H9 (cell line): ENCODE results near the gene NUP98. TPM values are rescaled to one million over a fixed set of nuclear protein-coding genes. Genes with fewer than 3 reads are reported as not detected.

Experiments used
- DNase-seq: peaks from one replicate; pipeline ENCODE4 v3.0.0-alpha.2; 2017
- H2AFZ ChIP-seq: one replicate; pipeline ENCODE4 v1.6.1; 2013; ENCODE audit warnings: mild to moderate bottlenecking, low read length, control low read depth, moderate library complexity
- H2AK5ac ChIP-seq: 2 replicates; pipeline ENCODE4 v1.6.1; 2013; ENCODE audit warnings: low read length, control low read depth, mixed read lengths; ENCODE audit not compliant: insufficient read length
- H2BK120ac ChIP-seq: one replicate; pipeline ENCODE4 v1.6.1; 2013; ENCODE audit warnings: low read depth, mild to moderate bottlenecking, low read length, control low read depth, inconsistent platforms; ENCODE audit not compliant: poor library complexity, severe bottlenecking
- H2BK12ac ChIP-seq: 2 replicates; pipeline ENCODE4 v1.6.1; 2013; ENCODE audit warnings: low read length, control low read depth, mixed read lengths, low read depth; ENCODE audit not compliant: insufficient read length
- H2BK15ac ChIP-seq: 2 replicates; pipeline ENCODE4 v1.6.1; 2013; ENCODE audit warnings: low read depth, low read length, control low read depth
- H2BK20ac ChIP-seq: one replicate; pipeline ENCODE4 v1.6.1; 2013; ENCODE audit warnings: low read depth, mild to moderate bottlenecking, low read length, control low read depth, inconsistent platforms; ENCODE audit not compliant: poor library complexity, severe bottlenecking
- H2BK5ac ChIP-seq: 2 replicates; pipeline ENCODE4 v1.6.1; 2013; ENCODE audit warnings: low read length, control low read depth, mixed read lengths; ENCODE audit not compliant: insufficient read length
- H3K14ac ChIP-seq: 2 replicates; pipeline ENCODE4 v1.6.1; 2013; ENCODE audit warnings: low read length, control low read depth; ENCODE audit not compliant: insufficient read depth
- H3K18ac ChIP-seq: 2 replicates; pipeline ENCODE4 v1.6.1; 2013; ENCODE audit warnings: low read depth, mild to moderate bottlenecking, mixed read lengths, low read length, control low read depth; ENCODE audit not compliant: insufficient read length
- H3K23ac ChIP-seq: 2 replicates; pipeline ENCODE4 v1.6.1; 2013; ENCODE audit warnings: low read length, control low read depth, mixed read lengths, low read depth; ENCODE audit not compliant: insufficient read length
- H3K23me2 ChIP-seq: 2 replicates; pipeline ENCODE4 v1.6.1; 2013; ENCODE audit warnings: low read depth, mild to moderate bottlenecking, mixed read lengths, low read length, control low read depth; ENCODE audit not compliant: insufficient read length, poor library complexity, severe bottlenecking
- H3K27ac ChIP-seq: 2 replicates; pipeline ENCODE4 v1.5.1; 2013; ENCODE audit warnings: low read length, control low read depth, mixed read lengths, low read depth; ENCODE audit not compliant: insufficient read length
- H3K27me3 ChIP-seq: 2 replicates; pipeline ENCODE4 v1.6.1; 2013; ENCODE audit warnings: low read length, control low read depth, inconsistent platforms; ENCODE audit not compliant: insufficient read depth
- H3K4ac ChIP-seq: 2 replicates; pipeline ENCODE4 v1.6.1; 2013; ENCODE audit warnings: low read depth, mild to moderate bottlenecking, control low read depth, inconsistent platforms, low read length, moderate library complexity
- H3K4me1 ChIP-seq: 2 replicates; pipeline ENCODE4 v1.6.1; 2013; ENCODE audit warnings: low read length, control low read depth, inconsistent platforms; ENCODE audit not compliant: insufficient read depth
- H3K4me2 ChIP-seq: 2 replicates; pipeline ENCODE4 v1.6.1; 2013; ENCODE audit warnings: low read length, control low read depth, mixed read lengths; ENCODE audit not compliant: insufficient read length, insufficient read depth
- H3K56ac ChIP-seq: 2 replicates; pipeline ENCODE4 v1.6.1; 2013; ENCODE audit warnings: low read depth, mild to moderate bottlenecking, mixed read lengths, low read length, control low read depth; ENCODE audit not compliant: insufficient read length
- H3K79me1 ChIP-seq: 2 replicates; pipeline ENCODE4 v1.6.1; 2013; ENCODE audit warnings: low read depth, mild to moderate bottlenecking, moderate library complexity, low read length, control low read depth, inconsistent platforms; ENCODE audit not compliant: insufficient read depth, poor library complexity, severe bottlenecking
- H3K79me2 ChIP-seq: 2 replicates; pipeline ENCODE4 v1.6.1; 2013; ENCODE audit warnings: low read length, control low read depth, inconsistent platforms; ENCODE audit not compliant: insufficient read depth
- H3K9ac ChIP-seq: 2 replicates; pipeline ENCODE4 v1.6.1; 2013; ENCODE audit warnings: low read length, control low read depth, mixed read lengths; ENCODE audit not compliant: insufficient read length; ENCODE audit errors: extremely low read depth
- H3K9me3 ChIP-seq: one replicate; pipeline ENCODE4 v1.6.1; 2013; ENCODE audit warnings: low read depth, low read length, inconsistent platforms; ENCODE audit not compliant: control insufficient read depth
- H3T11ph ChIP-seq: one replicate; pipeline ENCODE4 v1.6.1; 2013; ENCODE audit warnings: mild to moderate bottlenecking, low read length, control low read depth, inconsistent platforms
- H4K20me1 ChIP-seq: one replicate; pipeline ENCODE4 v1.6.1; 2013; ENCODE audit not compliant: control insufficient read depth, insufficient read length, insufficient read depth
- H4K5ac ChIP-seq: 2 replicates; pipeline ENCODE4 v1.6.1; 2013; ENCODE audit warnings: low read depth, mild to moderate bottlenecking, mixed read lengths, low read length, control low read depth; ENCODE audit not compliant: insufficient read length
- H4K8ac ChIP-seq: replicated peaks from 2 replicates; pipeline ENCODE4 v1.6.1; 2013; ENCODE audit warnings: low read length, control low read depth, mixed read lengths, low read depth; ENCODE audit not compliant: insufficient read length
- H4K91ac ChIP-seq: 2 replicates; pipeline ENCODE4 v1.6.1; 2013; ENCODE audit warnings: low read depth, mild to moderate bottlenecking, moderate library complexity, mixed read lengths, low read length, control low read depth; ENCODE audit not compliant: insufficient read length
- H3K27ac Mint-ChIP-seq, 3 experiments: 2 replicates in 2 of 3; 3 replicates in 1 of 3; pipeline ENCODE4 v1.8.0; 2020 to 2021; ENCODE audit warnings: mixed read lengths in 3 of 3, mild to moderate bottlenecking in 1 of 3, moderate library complexity in 1 of 3
- H3K27me3 Mint-ChIP-seq: 2 replicates; pipeline ENCODE4 v1.8.0; 2021; ENCODE audit warnings: low read depth, mild to moderate bottlenecking, moderate library complexity, mixed read lengths
- H3K36me3 Mint-ChIP-seq, 3 experiments: 2 replicates in 2 of 3; 3 replicates in 1 of 3; pipeline ENCODE4 v1.8.0; 2020 to 2021; ENCODE audit warnings: low read depth in 3 of 3, mixed read lengths in 3 of 3; ENCODE audit not compliant: insufficient read depth in 1 of 3
- H3K4me1 Mint-ChIP-seq, 2 experiments: 2 replicates each; pipeline ENCODE4 v1.8.0; 2020; ENCODE audit warnings: mixed read lengths in 2 of 2
- H3K4me3 Mint-ChIP-seq, 2 experiments: 2 replicates in 1 of 2; 3 replicates in 1 of 2; pipeline ENCODE4 v1.8.0; 2020 to 2021; ENCODE audit warnings: mild to moderate bottlenecking in 2 of 2, mixed read lengths in 2 of 2, moderate library complexity in 1 of 2
- H3K9me3 Mint-ChIP-seq, 2 experiments: 2 replicates in 1 of 2; 3 replicates in 1 of 2; pipeline ENCODE4 v1.8.0; 2020; ENCODE audit warnings: mild to moderate bottlenecking in 2 of 2, mixed read lengths in 2 of 2, moderate library complexity in 1 of 2
- WGBS: extraction: QIAGEN DNeasy Blood & Tissue Kit; methylation state at CpG from one replicate; pipeline ENCODE4 v1.1.7; 2013; ENCODE audit warnings: missing lambda C conversion rate, low lambda C conversion rate, mixed read lengths; ENCODE audit not compliant: insufficient read length; ENCODE audit errors: extremely low coverage; 5-methylcytosine and 5-hydroxymethylcytosine counted together
- total RNA-seq: library from RNA; stranded (reverse); gene quantifications from 2 replicates; pipeline ENCODE4 v1.2.1, GENCODE V29; 2021
- TF ChIP-seq, protein P1 (sequence below): fragments of 200-600 bp; sonication (generic); conservative IDR thresholded peaks from 3 replicates; pipeline ENCODE4 v1.8.0; 2021; ENCODE audit warnings: antibody characterized with exemption, mild to moderate bottlenecking

Gene NUP98
- total RNA-seq, 1 experiment from 2014 or later, result 105 TPM

- H3K79me1 ChIP-seq, result no peaks in the 10 kb centered on the region
- WGBS, result no CpG with 5 or more reads among the region's 6 CpGs
- no peak overlapping the region for H3K14ac ChIP-seq
- Mint-ChIP-seq H3K9me3 (no peaks in the 10 kb centered on the region), H3K36me3 (peaks cover 26 to 72% (median 53%) of the 10 kb centered on the region in 3 experiments), H3K27ac (peak overlapping the region in 2 of 3 experiments; percentile 16 to 80; a peak in 2 of 7 replicates), H3K4me1 (peaks cover 29 to 36% of the 10 kb centered on the region in 2 experiments), H3K4me3 (no peak overlapping the region), H3K27me3 (no peaks in the 10 kb centered on the region)
- H3K27me3 ChIP-seq, result no peaks in the 10 kb centered on the region
- no peak overlapping the region for H3K4ac ChIP-seq
- H4K91ac ChIP-seq, result no peak overlapping the region
- no peak overlapping the region for H2AK5ac ChIP-seq
- no peak overlapping the region for H3K56ac ChIP-seq
- H3K18ac ChIP-seq, result no peak overlapping the region
- H4K20me1 ChIP-seq, result no peaks in the 10 kb centered on the region
- H4K8ac ChIP-seq, result no peak overlapping the region
- no peaks in the 10 kb centered on the region for H3K9me3 ChIP-seq
- H4K5ac ChIP-seq, result no peak overlapping the region
- peaks cover 4% of the 10 kb centered on the region; the same call in 1 of the 2 replicates for H3K4me1 ChIP-seq
- H3K79me2 ChIP-seq, result no peaks in the 10 kb centered on the region
- no peak overlapping the region for H3K23ac ChIP-seq
- no peak overlapping the region for H2BK120ac ChIP-seq
- H3K27ac ChIP-seq, result peak overlapping the region; percentile 67
- no peak overlapping the region for H2BK20ac ChIP-seq
- H2BK15ac ChIP-seq, result no peak overlapping the region
- H2BK12ac ChIP-seq, result no peak overlapping the region
- H3K23me2 ChIP-seq, result no peaks in the 10 kb centered on the region
- TF ChIP-seq, protein P1, sequence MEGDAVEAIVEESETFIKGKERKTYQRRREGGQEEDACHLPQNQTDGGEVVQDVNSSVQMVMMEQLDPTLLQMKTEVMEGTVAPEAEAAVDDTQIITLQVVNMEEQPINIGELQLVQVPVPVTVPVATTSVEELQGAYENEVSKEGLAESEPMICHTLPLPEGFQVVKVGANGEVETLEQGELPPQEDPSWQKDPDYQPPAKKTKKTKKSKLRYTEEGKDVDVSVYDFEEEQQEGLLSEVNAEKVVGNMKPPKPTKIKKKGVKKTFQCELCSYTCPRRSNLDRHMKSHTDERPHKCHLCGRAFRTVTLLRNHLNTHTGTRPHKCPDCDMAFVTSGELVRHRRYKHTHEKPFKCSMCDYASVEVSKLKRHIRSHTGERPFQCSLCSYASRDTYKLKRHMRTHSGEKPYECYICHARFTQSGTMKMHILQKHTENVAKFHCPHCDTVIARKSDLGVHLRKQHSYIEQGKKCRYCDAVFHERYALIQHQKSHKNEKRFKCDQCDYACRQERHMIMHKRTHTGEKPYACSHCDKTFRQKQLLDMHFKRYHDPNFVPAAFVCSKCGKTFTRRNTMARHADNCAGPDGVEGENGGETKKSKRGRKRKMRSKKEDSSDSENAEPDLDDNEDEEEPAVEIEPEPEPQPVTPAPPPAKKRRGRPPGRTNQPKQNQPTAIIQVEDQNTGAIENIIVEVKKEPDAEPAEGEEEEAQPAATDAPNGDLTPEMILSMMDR, result no peak
- no peak overlapping the region for H3K4me2 ChIP-seq
- H2BK5ac ChIP-seq, result no peak overlapping the region
- H2AFZ ChIP-seq, result no peak overlapping the region
- H3T11ph ChIP-seq, result no peak overlapping the region
- DNase-seq, result no peak
- H3K9ac ChIP-seq, result peak overlapping the region; percentile 4
Observed at GRCh38 chr11:3712274-3712673, 85.1 kb downstream of the NUP98 start.
